Liver (tissue), 9 donors: ENCODE measurements around the gene ZFYVE9. TPM values are rescaled to one million over a fixed set of nuclear protein-coding genes. Genes with fewer than 3 reads are reported as not detected.

Source experiments
- DNase-seq: peaks from one replicate; pipeline ENCODE4 v3.0.0-alpha.2; 2017; ENCODE audit warnings: low spot score
- H3K27ac ChIP-seq, 2 donors: one replicate each; pipeline ENCODE4 v1.7.0; 2013; ENCODE audit warnings: inconsistent platforms in 2 of 2, low read length in 2 of 2, control low read depth in 1 of 2, low read depth in 1 of 2, mild to moderate bottlenecking in 1 of 2
- H3K27me3 ChIP-seq, 4 donors: one replicate each; pipeline versions ENCODE4 v1.6.1 to v1.7.0; 2013; ENCODE audit warnings: low read length in 3 of 4, inconsistent platforms in 1 of 4, mild to moderate bottlenecking in 1 of 4, moderate library complexity in 1 of 4; ENCODE audit not compliant: control insufficient read depth in 4 of 4, insufficient read depth in 4 of 4
- H3K36me3 ChIP-seq, 4 donors: one replicate each; pipeline versions ENCODE4 v1.6.1 to v1.7.0; 2013; ENCODE audit warnings: low read length in 3 of 4, mild to moderate bottlenecking in 3 of 4, low read depth in 1 of 4, moderate library complexity in 1 of 4; ENCODE audit not compliant: control insufficient read depth in 4 of 4, insufficient read depth in 3 of 4
- H3K4me1 ChIP-seq, 4 donors: one replicate each; pipeline versions ENCODE4 v1.6.1 to v1.7.0; 2013; ENCODE audit warnings: low read length in 3 of 4, mild to moderate bottlenecking in 3 of 4, moderate library complexity in 1 of 4; ENCODE audit not compliant: control insufficient read depth in 4 of 4, insufficient read depth in 4 of 4
- H3K4me3 ChIP-seq, 3 donors: one replicate each; pipeline versions ENCODE4 v1.6.1 to v1.7.0; 2013; ENCODE audit warnings: low read length in 3 of 3, control low read depth in 1 of 3, low read depth in 1 of 3, mild to moderate bottlenecking in 1 of 3
- H3K9ac ChIP-seq, 2 donors: one replicate each; pipeline ENCODE4 v1.7.0; 2013; ENCODE audit warnings: low read length in 2 of 2, mild to moderate bottlenecking in 2 of 2, moderate library complexity in 2 of 2, control low read depth in 1 of 2, low read depth in 1 of 2
- H3K9me3 ChIP-seq, 4 donors: one replicate each; pipeline versions ENCODE4 v1.6.1 to v1.7.0; 2013; ENCODE audit warnings: low read length in 3 of 4; ENCODE audit not compliant: control insufficient read depth in 4 of 4
- EGR1 ChIP-seq, 2 donors: IDR thresholded peaks; 2 replicates each; pipeline ENCODE4 v1.6.1; 2016 to 2018; ENCODE audit warnings: antibody characterized with exemption in 2 of 2, low read depth in 2 of 2
- FOXA1 ChIP-seq: IDR thresholded peaks from 2 replicates; pipeline ENCODE4 v1.6.1; 2016; ENCODE audit warnings: antibody characterized with exemption
- FOXA2 ChIP-seq: IDR thresholded peaks from 2 replicates; pipeline ENCODE4 v1.6.1; 2016; ENCODE audit warnings: antibody characterized with exemption
- GABPA ChIP-seq, 2 donors: IDR thresholded peaks in 1 of 2; conservative IDR thresholded peaks in 1 of 2; 2 replicates each; pipeline ENCODE4 v1.6.1; 2016; ENCODE audit warnings: antibody characterized with exemption in 2 of 2, mild to moderate bottlenecking in 1 of 2, moderate library complexity in 1 of 2
- HNF4A ChIP-seq, 2 donors: conservative IDR thresholded peaks; 2 replicates each; pipeline ENCODE4 v1.6.1; 2016; ENCODE audit warnings: antibody characterized with exemption in 2 of 2, mild to moderate bottlenecking in 2 of 2
- HNF4G ChIP-seq: IDR thresholded peaks from 2 replicates; pipeline ENCODE4 v1.6.1; 2016; ENCODE audit warnings: antibody characterized with exemption
- JUND ChIP-seq, 2 donors: IDR thresholded peaks; 2 replicates each; pipeline ENCODE4 v1.6.1; 2016; ENCODE audit warnings: antibody characterized with exemption in 2 of 2
- NR2F2 ChIP-seq: IDR thresholded peaks from 2 replicates; pipeline ENCODE4 v1.6.1; 2016; ENCODE audit warnings: antibody characterized with exemption
- RAD21 ChIP-seq, 2 donors: IDR thresholded peaks; 2 replicates each; pipeline ENCODE4 v1.6.1; 2016; ENCODE audit warnings: antibody characterized with exemption in 2 of 2, mild to moderate bottlenecking in 2 of 2
- RXRA ChIP-seq, 2 donors: IDR thresholded peaks; 2 replicates each; pipeline ENCODE4 v1.6.1; 2017 to 2018; ENCODE audit warnings: antibody characterized with exemption in 2 of 2, mild to moderate bottlenecking in 1 of 2
- SP1 ChIP-seq: IDR thresholded peaks from 2 replicates; pipeline ENCODE4 v1.6.1; 2018; ENCODE audit warnings: antibody characterized with exemption, mild to moderate bottlenecking
- TAF1 ChIP-seq: conservative IDR thresholded peaks from 2 replicates; pipeline ENCODE4 v1.6.1; 2016; ENCODE audit warnings: antibody characterized with exemption, mild to moderate bottlenecking
- WGBS: extraction: QIAGEN DNeasy Blood & Tissue Kit; methylation state at CpG from one replicate; pipeline ENCODE4 v1.1.7; 2013; 5-methylcytosine and 5-hydroxymethylcytosine counted together
- polyA plus RNA-seq, 2 donors: library from polyadenylated mRNA; stranded (reverse) in 1 of 2; unstranded in 1 of 2; fragments of 200-250 nt in 1 of 2; fragments of >200 nt in 1 of 2; fragmentation: Nextera tagmentation in 1 of 2; extraction: Ambion mirVana in 1 of 2; gene quantifications; one replicate each; pipeline versions ENCODE4 v1.2.1 to v1.2.3, GENCODE V29; 2013 to 2015
- total RNA-seq, 2 donors: library from RNA; depleted of rRNA; stranded (reverse); fragments of >200 nt; gene quantifications; one replicate each; pipeline ENCODE4 v1.2.3, GENCODE V29; 2014
- TF ChIP-seq, protein P1 (sequence below): IDR thresholded peaks from 2 replicates; pipeline ENCODE4 v1.6.1; 2016; ENCODE audit warnings: antibody characterized with exemption
- TF ChIP-seq, protein P2 (sequence below): IDR thresholded peaks from 2 replicates; pipeline ENCODE4 v1.6.1; 2016; ENCODE audit warnings: antibody characterized with exemption
- donor health status: healthy.
- donor health status: healthy.
- donor health status: healthy.
- donor health status: healthy.
- donor health status: healthy.

ZFYVE9 gene
- total and polyA plus RNA-seq, 4 donors = 3.8 to 20.9 (median 7.7) TPM

DNA sequence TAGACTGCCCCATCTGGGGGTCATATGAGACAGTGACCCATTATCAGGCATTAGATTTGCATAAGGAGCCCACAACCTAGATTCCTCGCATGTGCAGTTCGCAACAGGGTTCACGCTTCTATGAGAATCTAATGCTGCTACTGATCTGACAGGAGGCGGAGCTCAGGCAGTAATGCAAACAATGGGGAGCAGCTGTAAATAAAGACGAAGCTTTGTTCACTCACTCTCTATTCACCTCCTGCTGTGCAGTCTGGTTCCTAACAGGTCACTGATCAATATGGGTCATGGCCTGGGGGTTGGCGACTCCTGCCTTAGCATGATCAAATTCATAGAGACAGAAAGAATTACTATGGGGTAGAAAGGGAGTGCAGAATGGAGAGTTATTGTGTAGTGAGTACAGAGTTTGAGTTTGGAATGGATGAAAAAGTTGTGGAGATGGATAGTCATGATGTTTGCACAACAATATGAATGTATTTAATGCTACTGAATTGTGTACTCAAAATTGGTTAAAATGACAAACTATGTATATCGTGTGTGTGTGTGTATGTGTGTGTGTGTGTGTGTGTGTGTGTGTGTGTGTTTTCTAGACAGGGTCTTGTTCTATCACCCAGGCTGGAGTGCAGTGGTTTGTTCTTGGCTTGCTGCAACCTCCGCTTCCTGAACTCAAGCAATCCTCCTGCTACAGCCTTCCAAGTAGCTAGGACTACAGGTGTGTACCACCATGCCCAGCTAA, 43.6 kb upstream of the ZFYVE9 start:
- H3K4me3 ChIP-seq = no peak overlapping the region
- TF ChIP-seq JUND (IDR thresholded peaks at IDR 0.05) (no peak), HNF4A (conservative IDR thresholded peaks at IDR 0.05) (no peak), FOXA1 (no peak), RXRA (IDR thresholded peaks at IDR 0.05) (peak in 1 of 2 donors; percentile 69), EGR1 (IDR thresholded peaks at IDR 0.05; ENCODE audit: low read depth in 2 of 2) (no peak), FOXA2 (no peak), RAD21 (IDR thresholded peaks at IDR 0.05) (peak in 1 of 2 donors; percentile 6), NR2F2 (no peak)
- TF ChIP-seq, protein P1, sequence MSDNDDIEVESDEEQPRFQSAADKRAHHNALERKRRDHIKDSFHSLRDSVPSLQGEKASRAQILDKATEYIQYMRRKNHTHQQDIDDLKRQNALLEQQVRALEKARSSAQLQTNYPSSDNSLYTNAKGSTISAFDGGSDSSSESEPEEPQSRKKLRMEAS = no peak
- TF ChIP-seq, protein P2, sequence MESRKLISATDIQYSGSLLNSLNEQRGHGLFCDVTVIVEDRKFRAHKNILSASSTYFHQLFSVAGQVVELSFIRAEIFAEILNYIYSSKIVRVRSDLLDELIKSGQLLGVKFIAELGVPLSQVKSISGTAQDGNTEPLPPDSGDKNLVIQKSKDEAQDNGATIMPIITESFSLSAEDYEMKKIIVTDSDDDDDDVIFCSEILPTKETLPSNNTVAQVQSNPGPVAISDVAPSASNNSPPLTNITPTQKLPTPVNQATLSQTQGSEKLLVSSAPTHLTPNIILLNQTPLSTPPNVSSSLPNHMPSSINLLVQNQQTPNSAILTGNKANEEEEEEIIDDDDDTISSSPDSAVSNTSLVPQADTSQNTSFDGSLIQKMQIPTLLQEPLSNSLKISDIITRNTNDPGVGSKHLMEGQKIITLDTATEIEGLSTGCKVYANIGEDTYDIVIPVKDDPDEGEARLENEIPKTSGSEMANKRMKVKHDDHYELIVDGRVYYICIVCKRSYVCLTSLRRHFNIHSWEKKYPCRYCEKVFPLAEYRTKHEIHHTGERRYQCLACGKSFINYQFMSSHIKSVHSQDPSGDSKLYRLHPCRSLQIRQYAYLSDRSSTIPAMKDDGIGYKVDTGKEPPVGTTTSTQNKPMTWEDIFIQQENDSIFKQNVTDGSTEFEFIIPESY = no peak
- H3K4me1 ChIP-seq = peaks cover 0 to 5% (median 1%) of the 10 kb centered on the region in 4 donors
- no peaks in the 10 kb centered on the region for H3K27me3 ChIP-seq
- no peak for DNase-seq
- H3K9me3 ChIP-seq = no peaks in the 10 kb centered on the region
- WGBS = 48% methylated on average over 8 of the region's 8 CpGs
- no peak overlapping the region for H3K27ac ChIP-seq
- H3K36me3 ChIP-seq = no peaks in the 10 kb centered on the region
- no peak overlapping the region for H3K9ac ChIP-seq

DNA sequence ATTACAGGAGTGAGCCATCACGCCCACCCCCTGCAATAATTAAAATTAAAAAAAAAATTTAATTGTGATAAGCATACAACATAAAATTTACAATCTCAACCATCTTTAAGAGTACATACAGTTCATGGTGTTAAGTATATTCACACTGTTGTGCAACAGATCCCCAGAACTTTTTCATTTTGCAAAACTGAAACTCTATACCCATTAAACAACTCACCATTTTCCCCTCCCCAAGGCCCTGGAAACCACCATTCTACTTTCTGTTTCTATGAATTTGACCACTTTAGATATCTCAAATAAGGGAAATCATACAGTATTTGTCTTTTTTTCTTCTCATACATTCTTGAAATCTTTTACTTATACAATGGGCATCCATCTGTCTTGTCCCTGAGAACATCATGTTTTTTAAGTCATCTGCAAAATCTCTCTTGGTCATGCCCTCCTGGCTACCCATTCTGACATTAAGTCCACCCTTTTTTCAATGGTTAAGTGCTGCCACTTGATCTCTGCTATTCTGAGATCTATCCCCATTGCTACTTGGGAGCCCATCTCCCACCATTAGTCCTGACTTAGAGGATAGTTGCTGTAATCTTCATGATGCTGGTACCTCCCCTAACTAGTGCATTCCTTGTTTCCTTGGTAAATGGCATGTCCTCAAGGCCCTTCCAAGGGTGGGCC, 39.4 kb upstream of the ZFYVE9 start:
- H3K9ac ChIP-seq = no peak overlapping the region
- H3K9me3 ChIP-seq = no peaks in the 10 kb centered on the region
- no peak overlapping the region for H3K27ac ChIP-seq
- peaks cover 0 to 5% (median 1%) of the 10 kb centered on the region in 4 donors for H3K4me1 ChIP-seq
- no peak for DNase-seq
- H3K27me3 ChIP-seq = no peaks in the 10 kb centered on the region
- no peak for TF ChIP-seq GABPA (IDR thresholded peaks at IDR 0.05 in 1 of 2, conservative IDR thresholded peaks at IDR 0.05 in 1 of 2)
- no peak for TF ChIP-seq HNF4G
- TF ChIP-seq FOXA1 = no peak
- no peak for TF ChIP-seq EGR1 (IDR thresholded peaks at IDR 0.05; ENCODE audit: low read depth in 2 of 2)
- TF ChIP-seq TAF1 = no peak
- TF ChIP-seq HNF4A (conservative IDR thresholded peaks at IDR 0.05) = no peak
- TF ChIP-seq RXRA (IDR thresholded peaks at IDR 0.05) = no peak
- TF ChIP-seq SP1 = no peak
- H3K36me3 ChIP-seq = no peaks in the 10 kb centered on the region
- WGBS = 92% methylated on average over 1 of the region's 1 CpG
- H3K4me3 ChIP-seq = no peak overlapping the region

DNA sequence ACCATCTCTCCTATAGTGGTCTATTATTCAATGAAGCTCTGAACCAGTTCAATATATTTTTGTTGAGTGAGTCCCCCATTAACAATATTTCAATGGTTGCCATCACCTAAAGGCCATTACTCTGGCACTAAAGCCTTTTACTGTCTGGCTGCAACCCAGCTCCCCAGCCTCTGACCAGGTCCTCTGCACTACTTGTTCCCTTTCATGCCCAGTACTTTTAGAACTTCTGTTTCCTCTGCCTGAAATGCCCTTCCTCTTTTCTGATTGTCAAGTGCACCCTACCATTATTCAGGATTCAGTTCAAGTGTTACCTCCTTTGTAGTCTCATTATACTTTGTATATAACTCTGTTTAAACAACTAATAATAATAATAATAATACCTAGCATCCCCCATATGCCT, 30.4 kb upstream of the ZFYVE9 start:
- DNase-seq = no peak
- no peak for TF ChIP-seq RXRA (IDR thresholded peaks at IDR 0.05)
- no peak for TF ChIP-seq RAD21 (IDR thresholded peaks at IDR 0.05)
- no peak for TF ChIP-seq HNF4A (conservative IDR thresholded peaks at IDR 0.05)
- no peak for TF ChIP-seq JUND (IDR thresholded peaks at IDR 0.05)
- TF ChIP-seq FOXA1 = no peak
- no peak for TF ChIP-seq EGR1 (IDR thresholded peaks at IDR 0.05; ENCODE audit: low read depth in 2 of 2)
- Histone ChIP-seq H3K9ac (no peak overlapping the region), H3K4me1 (no peaks in the 10 kb centered on the region), H3K27ac (no peak overlapping the region), H3K27me3 (no peaks in the 10 kb centered on the region), H3K4me3 (no peak overlapping the region), H3K36me3 (no peaks in the 10 kb centered on the region), H3K9me3 (no peaks in the 10 kb centered on the region)
